ENCODE results near the gene SLC14A1.

DNA sequence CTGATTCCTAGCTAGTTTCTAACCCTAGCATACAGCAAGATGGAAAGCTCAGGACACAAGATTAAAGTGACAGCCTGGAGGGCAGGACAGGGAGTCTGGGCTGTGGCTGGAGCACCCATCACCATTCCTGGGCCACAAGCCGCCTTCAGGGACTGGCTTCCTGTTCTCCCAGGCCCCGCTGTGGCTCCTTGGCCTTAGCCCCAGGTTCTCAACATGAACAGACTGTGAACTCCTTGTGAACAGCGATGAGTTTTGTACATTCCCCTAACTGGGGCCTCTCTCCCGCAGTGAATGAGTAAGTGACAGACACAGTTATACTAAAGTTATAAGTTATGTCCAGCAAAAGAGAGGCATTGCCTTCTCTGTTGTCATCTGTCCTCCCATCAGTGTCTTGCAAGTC is 35.9 kb upstream of the SLC14A1 start:
- TF ChIP-seq SIN3A (IDR thresholded peaks at IDR 0.05; ENCODE audit: borderline replicate concordance, low read depth, low read length) (no peak), EED (CRISPR knock-in tag; IDR thresholded peaks at IDR 0.05) (no peak), NFRKB (IDR thresholded peaks at IDR 0.05) (no peak)

Data from HepG2 (cell line).